Measurements from ENCODE around the gene PUS1.
"Not testable (repeated sequence)": the region's sequence is repeated elsewhere in the genome, so short reads cannot be mapped to it uniquely, and the experiment has no call there.

Gene PUS1

GRCh38 chr12:131882804-131883520 is 46.1 kb upstream of the PUS1 start (continued):
- TF ChIP-seq ZNF768 (tag by site-specific recombination; IDR thresholded peaks at IDR 0.05) = no peak

- ChIA-PET POLR2A (interaction anchor here (0.5 kb wide), 1 partner anchor 19 kb away, joined by 5 read pairs; no protein-coding TSS in a partner anchor), CTCF (interaction anchor here (0.7 to 1.1 kb wide), 4 partner anchors 13 to 47 kb away, joined by 3 to 7 read pairs (median 5); no protein-coding TSS in a partner anchor)
- Histone ChIP-seq H3K4me3 (ENCODE audit: low read depth, low read length) (no peak overlapping the region), H3K4me1 (ENCODE audit: control insufficient read depth, insufficient read depth, low read length) (no peaks in the 10 kb centered on the region), H3K36me3 (ENCODE audit: control insufficient read depth in 2 of 2, insufficient read depth in 1 of 2, low read length in 2 of 2) (no peaks in the 10 kb centered on the region; a peak in 1 of 3 replicates), H3K27ac (ENCODE audit: extremely low read depth, low read depth, low read length) (no peak overlapping the region), H3K9me3 (ENCODE audit: control insufficient read depth, insufficient read depth, low read depth, low read length) (no peaks in the 10 kb centered on the region)
- no peak for TF ChIP-seq ZNF792 (tag by site-specific recombination; IDR thresholded peaks at IDR 0.05)
- TF ChIP-seq BCL6B (tag by site-specific recombination; IDR thresholded peaks at IDR 0.05) = no peak
- TF ChIP-seq ZNF830 (tag by site-specific recombination; IDR thresholded peaks at IDR 0.05; ENCODE audit: low read depth) = no peak
- no peak for TF ChIP-seq ZNF777 (tag by site-specific recombination; IDR thresholded peaks at IDR 0.05; ENCODE audit: borderline replicate concordance)
- TF ChIP-seq ZNF146 (tag by site-specific recombination; IDR thresholded peaks at IDR 0.05) = no peak
Observed at GRCh38 chr12:131883521-131883900, 45.6 kb upstream of the PUS1 start.

DNA sequence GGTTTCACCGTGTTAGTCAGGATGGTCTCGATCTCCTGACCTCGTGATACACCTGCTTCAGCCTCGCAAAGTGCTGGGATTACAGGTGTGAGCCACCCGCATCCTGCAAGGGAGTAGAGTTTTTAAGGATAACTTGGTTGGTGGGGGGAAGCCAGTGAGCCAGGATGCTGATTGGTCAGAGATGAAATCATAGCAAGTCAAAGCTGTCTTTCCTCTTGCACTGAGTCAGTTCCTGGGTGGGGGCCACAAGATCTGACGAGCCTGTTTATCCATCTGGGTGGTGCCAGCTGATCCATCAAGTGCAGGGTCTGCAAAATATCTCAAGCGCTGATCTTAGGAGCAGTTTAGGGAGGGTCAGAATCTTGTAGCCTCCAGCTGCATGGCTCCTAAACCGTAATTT is 44.0 kb upstream of the PUS1 start:
- CTCF ChIA-PET; H3K36me3 ChIP-seq (ENCODE audit: control insufficient read depth in 2 of 2, insufficient read depth in 1 of 2, low read length in 2 of 2); H3K27ac ChIP-seq (ENCODE audit: extremely low read depth, low read depth, low read length); POLR2A ChIA-PET; H3K4me3 ChIP-seq (ENCODE audit: low read depth, low read length); H3K9me3 ChIP-seq (ENCODE audit: control insufficient read depth, insufficient read depth, low read depth, low read length); H3K4me1 ChIP-seq (ENCODE audit: control insufficient read depth, insufficient read depth, low read length): not testable (repeated sequence)

DNA sequence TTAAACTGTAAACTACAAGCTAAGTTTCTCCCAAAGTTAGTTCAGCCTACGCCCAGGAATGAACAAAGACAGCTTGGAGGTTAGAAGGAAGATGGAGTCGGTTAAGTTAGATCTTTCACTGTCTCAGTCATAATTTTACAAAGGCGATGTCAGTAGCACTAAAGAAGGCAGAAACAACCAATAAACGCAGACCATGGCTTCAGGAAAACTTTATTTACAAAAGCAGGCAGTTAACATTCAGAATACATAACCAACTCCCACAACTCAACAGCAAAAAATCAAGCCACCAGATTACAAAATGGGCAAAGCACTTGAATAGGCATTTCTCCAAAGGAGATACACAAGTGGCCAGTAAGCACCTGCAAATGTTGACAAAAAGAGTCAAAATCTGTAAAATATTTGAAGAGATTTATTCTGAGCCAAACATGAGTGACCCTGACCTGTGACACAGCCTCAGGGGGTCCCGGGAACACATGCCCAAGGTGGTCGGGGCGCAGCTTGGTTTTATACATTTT is 43.5 kb upstream of the PUS1 start:
- CTCF ChIA-PET = no interaction called here
- TF ChIP-seq ZNF404 (tag by site-specific recombination; IDR thresholded peaks at IDR 0.05) = no peak
- TF ChIP-seq ZNF23 (tag by site-specific recombination; IDR thresholded peaks at IDR 0.05; ENCODE audit: borderline replicate concordance) = no peak
- no peak for TF ChIP-seq ZBTB17 (tag by site-specific recombination; IDR thresholded peaks at IDR 0.05)
- TF ChIP-seq ZNF426 (tag by site-specific recombination; IDR thresholded peaks at IDR 0.05) = no peak
- no peak for TF ChIP-seq SP7 (tag by site-specific recombination; IDR thresholded peaks at IDR 0.05)
- no peak for TF ChIP-seq MYNN (tag by site-specific recombination; IDR thresholded peaks at IDR 0.05; ENCODE audit: borderline replicate concordance)
- TF ChIP-seq ZNF223 (tag by site-specific recombination; IDR thresholded peaks at IDR 0.05) = no peak
- no peak for TF ChIP-seq ZNF518A (tag by site-specific recombination; conservative IDR thresholded peaks at IDR 0.05; ENCODE audit: low read depth)
- TF ChIP-seq, protein P1, sequence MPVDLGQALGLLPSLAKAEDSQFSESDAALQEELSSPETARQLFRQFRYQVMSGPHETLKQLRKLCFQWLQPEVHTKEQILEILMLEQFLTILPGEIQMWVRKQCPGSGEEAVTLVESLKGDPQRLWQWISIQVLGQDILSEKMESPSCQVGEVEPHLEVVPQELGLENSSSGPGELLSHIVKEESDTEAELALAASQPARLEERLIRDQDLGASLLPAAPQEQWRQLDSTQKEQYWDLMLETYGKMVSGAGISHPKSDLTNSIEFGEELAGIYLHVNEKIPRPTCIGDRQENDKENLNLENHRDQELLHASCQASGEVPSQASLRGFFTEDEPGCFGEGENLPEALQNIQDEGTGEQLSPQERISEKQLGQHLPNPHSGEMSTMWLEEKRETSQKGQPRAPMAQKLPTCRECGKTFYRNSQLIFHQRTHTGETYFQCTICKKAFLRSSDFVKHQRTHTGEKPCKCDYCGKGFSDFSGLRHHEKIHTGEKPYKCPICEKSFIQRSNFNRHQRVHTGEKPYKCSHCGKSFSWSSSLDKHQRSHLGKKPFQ (tag by site-specific recombination; IDR thresholded peaks at IDR 0.05) = no peak
- TF ChIP-seq, protein P2, sequence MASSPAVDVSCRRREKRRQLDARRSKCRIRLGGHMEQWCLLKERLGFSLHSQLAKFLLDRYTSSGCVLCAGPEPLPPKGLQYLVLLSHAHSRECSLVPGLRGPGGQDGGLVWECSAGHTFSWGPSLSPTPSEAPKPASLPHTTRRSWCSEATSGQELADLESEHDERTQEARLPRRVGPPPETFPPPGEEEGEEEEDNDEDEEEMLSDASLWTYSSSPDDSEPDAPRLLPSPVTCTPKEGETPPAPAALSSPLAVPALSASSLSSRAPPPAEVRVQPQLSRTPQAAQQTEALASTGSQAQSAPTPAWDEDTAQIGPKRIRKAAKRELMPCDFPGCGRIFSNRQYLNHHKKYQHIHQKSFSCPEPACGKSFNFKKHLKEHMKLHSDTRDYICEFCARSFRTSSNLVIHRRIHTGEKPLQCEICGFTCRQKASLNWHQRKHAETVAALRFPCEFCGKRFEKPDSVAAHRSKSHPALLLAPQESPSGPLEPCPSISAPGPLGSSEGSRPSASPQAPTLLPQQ (tag by site-specific recombination; IDR thresholded peaks at IDR 0.05) = no peak
- TF ChIP-seq ZNF239 (tag by site-specific recombination; IDR thresholded peaks at IDR 0.05) = no peak
- TF ChIP-seq ZBTB1 (tag by site-specific recombination; IDR thresholded peaks at IDR 0.05) = no peak

More for the DNA sequence above, 43.5 kb upstream of the PUS1 start:
- no peaks in the 10 kb centered on the region for H3K4me1 ChIP-seq (ENCODE audit: control insufficient read depth, insufficient read depth, low read length)
- POLR2A ChIA-PET = no interaction called here
- H3K9me3 ChIP-seq (ENCODE audit: control insufficient read depth, insufficient read depth, low read depth, low read length) = no peaks in the 10 kb centered on the region
- H3K36me3 ChIP-seq (ENCODE audit: control insufficient read depth in 2 of 2, insufficient read depth in 1 of 2, low read length in 2 of 2) = no peaks in the 10 kb centered on the region; a peak in 1 of 3 replicates
- H3K27ac ChIP-seq (ENCODE audit: extremely low read depth, low read depth, low read length) = no peak overlapping the region
- H3K4me3 ChIP-seq (ENCODE audit: low read depth, low read length) = no peak overlapping the region

Data from HEK293 (cell line).